GM19099 (cell line): ENCODE results near the gene UBAP2.

ENCODE experiments used
- POLR2A ChIP-seq: IDR thresholded peaks from 3 replicates; pipeline ENCODE4 v1.6.1; 2011; ENCODE audit warnings: low read depth; ENCODE audit not compliant: insufficient read length; ENCODE audit errors: extremely low read depth

The UBAP2 gene

DNA sequence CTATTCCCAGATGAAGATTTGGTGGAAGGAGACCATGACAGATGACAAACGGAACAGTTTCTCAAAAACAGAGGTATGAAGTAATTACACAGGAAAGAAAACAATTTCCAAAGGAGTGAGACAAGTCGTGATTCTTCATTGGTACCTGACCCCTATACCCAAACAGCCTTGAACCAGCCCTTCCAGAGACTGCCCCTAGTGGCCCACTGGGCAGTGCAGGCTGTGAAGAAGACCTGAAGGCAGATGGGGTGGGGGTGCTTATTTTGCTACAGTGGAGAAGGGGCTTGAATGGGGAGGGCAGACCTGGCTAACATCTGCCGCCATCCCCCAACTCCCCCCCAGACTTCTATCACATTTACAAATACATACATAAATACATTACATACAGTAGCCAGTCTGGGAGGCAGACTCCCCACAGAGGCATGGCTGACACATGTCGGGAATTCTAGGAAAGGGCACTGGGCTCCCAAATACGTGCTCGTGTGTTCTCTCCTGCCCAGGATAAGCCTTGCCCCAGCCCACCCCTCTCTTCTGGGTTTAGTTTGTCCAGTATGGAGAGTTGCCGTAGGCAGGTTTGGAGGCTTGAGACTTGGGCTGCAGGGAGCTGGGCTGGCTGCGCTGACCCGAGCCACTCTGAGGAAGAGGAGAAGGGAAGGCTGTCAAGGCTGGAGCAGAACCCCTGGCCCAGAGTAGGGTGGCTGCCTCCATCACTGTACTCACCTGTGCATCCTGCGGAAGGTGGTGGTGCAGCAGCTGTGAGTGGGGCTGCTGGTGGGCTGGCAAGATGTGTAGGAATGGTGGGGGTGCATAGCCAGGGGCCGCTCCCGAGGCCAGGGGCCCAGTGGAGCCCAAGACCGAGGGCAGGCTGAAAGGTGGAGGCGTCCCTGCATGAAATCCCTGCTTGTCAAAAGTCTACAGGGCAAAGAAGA lies 126.5 kb downstream of the UBAP2 start:
- TF ChIP-seq POLR2A: peak; percentile 33

DNA sequence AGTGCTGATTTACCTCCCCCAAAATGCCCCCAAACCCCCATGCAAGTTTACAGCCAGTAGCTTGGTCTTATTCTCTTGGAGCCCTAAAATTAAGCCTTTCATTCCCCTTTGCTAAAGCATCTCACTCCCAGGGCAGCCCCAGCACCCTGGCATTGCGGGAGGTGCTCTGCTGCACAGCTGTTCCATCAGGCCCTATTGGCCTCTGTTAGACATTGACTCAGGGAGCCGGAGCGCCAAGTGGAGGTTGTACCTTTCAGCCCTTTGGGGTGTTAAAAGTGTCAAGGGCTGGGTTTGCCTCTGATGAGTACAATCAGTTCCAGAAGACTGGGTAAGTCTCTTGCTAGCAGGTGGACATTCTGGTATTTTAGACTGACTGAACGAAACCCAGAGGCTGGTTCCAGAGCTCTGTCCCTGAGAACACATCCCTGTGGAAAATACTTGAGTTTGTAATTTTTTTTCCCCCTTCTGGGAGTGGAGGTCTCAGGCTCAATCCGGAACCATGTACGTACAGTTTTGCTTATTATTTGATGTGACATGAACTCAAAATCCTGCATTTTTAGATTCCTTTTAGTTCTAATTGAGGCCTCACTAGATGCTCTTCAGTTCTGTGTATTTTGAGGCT lies 129.3 kb downstream of the UBAP2 start:
- TF ChIP-seq POLR2A: no peak

DNA sequence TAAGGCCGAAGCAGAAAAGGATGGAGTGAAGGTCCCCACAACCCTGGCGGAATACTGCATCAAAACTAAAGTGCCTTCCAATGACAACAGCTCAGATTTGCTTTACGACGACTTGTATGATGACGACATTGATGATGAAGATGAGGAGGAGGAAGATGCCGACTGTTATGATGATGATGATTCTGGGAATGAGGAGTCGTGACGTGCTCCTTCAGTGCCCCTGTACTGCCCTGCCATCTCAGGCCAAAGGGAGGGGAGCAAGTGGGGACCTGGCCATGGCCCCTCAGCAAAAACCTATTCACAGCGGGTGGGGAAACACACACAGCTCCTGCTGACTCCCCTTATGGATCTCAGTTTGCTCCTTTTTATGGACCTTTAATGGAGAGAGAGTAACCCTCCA lies 131.7 kb downstream of the UBAP2 start:
- TF ChIP-seq POLR2A: peak; percentile 1

DNA sequence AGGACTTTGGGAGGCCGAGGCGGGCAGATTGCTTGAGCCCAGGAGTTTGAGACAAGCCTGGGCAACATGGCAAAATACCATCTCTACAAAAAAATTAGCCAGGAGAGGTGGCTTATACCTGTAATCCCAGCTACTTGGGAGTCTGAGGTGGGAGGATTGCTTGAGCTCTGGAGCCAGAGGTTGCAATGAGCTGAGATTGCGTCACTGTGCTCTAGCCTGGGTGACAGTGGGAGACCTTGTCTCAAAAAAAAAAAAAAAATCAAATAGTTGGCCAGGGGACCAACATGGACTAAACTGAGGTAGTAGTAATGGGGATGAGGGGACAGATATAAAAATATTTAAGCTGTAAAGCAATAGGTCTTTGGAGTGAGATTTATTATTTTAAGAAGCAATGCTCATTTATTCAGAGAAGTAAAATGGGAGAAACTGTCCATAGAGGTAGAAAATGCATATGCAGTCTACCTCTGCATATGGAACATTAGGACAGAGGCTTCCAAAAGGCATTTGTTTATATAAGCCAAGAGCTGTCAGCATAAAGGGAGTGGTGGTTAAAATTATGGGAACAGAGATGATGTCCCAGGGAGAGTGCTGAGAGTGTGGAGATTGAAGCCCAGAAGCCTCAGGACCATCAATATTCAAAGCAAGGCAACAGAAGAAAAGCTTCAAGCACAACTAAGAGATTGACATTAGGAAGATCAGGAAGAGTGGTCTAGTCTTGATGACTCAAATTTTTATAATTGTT lies 133.6 kb downstream of the UBAP2 start:
- TF ChIP-seq POLR2A: no peak

DNA sequence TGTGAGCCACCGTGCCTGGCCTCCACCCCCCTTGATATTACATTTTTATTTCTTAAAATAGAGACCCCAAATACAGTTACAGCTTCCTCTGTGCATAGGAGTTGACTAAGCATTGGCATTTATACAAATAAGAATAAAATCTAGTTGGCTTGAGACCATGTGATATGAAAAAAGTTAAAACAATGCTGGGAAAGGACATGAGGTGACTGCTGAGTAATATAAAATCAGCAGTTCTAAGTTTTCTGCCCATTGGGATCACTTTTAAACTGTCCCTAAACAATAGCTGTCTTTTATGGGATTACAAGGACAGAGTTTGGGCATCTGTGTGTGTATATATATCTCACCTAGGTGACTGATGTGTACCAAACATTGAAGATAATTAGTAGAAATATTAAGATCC lies 135.1 kb downstream of the UBAP2 start:
- TF ChIP-seq POLR2A: no peak

DNA sequence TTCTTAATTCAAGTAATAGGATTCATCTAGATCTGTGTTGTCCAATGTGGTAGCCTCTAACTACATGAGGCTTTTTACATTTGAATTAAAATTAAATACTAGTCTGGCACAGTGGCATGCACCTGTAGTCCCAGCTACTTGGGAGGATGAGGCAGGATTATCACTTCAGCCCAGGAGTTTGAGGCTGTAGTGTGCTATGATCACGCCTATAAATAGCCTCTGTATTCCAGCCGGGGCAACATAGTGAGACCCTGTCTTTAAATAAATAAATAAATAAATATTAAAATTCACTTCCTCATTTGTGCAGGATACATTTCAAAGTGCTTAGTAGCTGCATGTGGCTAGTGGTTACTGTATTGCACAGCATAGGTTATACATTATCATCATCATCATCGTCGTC lies 139.9 kb downstream of the UBAP2 start:
- TF ChIP-seq POLR2A: no peak

DNA sequence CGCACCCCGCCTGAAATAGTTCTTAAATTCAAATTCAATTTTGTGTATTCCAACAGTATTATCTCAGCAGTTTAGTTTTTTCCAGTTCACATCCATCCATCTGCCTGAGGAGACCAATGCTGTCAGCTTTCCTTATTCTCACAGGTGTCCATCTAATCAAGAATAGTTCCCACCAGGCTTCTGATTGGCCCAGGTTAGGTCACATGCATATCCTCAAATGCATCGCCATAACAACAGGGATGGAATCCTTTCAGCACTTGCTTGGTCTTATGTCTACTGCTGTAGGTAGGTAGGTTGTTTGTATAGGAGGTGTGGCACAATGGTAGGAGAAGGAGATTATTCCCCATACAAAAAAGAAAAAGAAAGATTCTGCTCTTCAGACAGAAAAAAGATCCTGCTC lies 140.6 kb downstream of the UBAP2 start:
- TF ChIP-seq POLR2A: no peak

DNA sequence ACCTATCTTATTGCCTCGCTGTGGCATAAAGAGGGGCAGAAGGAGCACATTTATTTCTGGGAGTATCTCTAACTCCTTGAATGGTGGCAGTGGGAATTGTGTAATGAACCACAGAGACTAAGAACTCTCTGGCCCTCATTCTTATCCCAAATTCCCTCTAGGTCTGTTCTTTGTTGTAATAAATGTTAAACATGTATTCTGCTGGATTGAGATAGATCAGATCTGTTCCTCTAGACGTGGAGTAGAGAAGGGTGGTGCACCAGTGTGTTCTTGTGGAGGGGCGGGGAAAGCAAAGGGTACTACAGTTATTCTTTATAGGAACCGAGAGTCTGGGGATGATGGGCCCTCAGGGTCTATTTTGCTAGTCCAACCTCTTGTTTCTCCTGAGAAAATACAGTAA lies 141.3 kb downstream of the UBAP2 start:
- no peak for TF ChIP-seq POLR2A

DNA sequence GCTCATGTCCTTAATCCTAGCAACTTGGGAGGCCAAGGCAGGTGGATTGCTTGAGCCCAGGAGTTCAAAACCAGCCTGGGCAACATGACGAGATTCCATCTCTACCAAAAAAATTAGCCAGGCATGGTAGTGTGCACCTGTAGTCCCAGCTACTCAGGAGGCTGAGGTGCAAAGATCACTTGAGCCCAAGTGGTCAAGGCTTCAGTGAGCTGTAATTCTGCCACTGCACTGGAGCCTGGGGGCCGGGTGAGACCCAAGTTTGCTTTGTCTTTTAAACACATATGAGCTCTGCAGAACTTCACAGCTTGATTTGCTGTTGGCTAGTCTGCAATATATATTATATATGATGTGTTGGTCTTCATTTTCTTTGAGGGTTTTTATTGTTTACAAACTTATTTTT lies 141.9 kb downstream of the UBAP2 start:
- TF ChIP-seq POLR2A: no peak

DNA sequence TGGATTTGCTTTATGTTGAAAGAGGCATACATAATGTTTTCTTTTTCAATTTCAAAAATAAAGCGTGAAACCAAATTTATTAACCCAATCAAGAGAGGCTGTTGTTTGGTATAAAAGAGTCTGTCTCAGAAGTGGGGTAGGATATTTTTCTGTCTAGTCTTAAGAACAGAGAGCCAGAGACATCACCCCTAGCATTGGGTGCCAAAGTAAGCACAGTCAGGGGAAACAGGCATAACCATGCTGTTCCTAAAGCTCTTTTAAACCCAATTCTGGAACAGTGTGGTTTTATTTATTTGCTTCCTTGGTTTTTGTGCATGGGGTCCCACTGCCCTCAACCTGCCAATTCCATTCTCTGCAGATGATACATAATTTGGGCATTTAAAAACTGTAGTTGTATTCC lies 143.6 kb downstream of the UBAP2 start:
- TF ChIP-seq POLR2A: no peak

DNA sequence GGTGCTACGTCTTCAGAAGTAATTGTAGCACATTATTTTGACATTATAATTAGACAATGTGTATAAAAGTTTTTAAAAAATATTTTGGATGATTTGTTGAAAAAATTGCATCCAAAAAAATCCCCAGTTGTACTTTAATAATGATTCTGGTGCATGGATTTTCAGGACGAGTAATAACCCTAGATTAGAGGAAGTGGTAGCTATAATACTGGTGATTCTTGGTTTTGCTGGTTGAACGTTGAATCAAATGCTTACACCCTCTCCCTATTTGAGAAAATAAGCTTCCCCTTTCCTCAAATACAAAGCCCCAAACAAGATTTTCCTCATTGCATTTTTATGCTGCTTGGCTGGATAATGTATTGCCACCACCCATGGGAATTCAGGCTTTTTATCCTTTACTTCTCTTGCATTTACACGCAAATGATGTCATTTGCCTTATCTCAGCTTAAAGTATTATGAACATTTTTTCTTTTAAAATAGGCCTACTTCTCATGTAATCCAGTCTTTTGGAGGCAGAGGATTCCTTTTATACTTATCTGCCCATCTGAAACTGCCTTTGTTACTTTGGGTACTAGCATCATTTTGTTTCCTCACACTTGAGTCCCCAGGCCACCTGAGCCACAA lies 145.4 kb downstream of the UBAP2 start:
- TF ChIP-seq POLR2A: no peak

DNA sequence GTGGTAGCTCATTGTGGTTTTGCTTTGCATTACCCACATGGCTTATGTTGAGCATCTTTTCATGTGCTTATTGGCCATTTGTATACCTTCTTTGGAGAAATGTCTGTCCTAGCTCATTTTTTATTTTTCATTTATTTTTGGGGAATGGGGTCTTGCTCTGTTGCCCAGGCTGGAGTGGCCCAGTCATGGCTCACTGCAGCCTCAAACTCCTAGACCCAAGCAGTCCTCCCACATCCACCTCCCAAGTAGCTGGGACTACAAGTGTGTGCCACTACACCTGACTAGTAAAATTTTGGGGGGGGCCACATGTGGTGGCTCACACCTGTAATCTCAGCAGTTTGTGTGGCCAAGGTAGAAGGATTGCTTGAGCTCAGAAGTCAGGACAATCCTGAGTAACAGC lies 154.4 kb downstream of the UBAP2 start:
- no peak for TF ChIP-seq POLR2A

DNA sequence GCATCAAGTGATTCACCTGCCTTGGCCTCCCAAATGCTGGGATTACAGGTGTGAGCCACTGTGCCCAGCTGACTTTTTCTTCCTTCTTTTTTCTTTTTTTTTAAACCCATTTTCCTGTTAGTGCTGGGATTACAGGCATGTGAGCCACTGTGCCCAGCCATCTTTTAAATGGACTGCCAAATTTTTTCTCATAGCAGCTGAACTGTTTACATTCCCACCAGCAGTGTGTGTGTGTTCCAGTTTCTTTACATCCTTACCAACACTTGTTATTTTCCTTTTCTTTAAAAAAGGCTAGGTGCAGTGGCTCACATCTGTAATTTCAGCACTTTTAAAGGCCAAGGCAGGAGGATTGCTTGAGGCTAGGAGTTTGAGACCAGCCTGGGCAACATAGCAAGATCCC lies 154.8 kb downstream of the UBAP2 start:
- TF ChIP-seq POLR2A: no peak

DNA sequence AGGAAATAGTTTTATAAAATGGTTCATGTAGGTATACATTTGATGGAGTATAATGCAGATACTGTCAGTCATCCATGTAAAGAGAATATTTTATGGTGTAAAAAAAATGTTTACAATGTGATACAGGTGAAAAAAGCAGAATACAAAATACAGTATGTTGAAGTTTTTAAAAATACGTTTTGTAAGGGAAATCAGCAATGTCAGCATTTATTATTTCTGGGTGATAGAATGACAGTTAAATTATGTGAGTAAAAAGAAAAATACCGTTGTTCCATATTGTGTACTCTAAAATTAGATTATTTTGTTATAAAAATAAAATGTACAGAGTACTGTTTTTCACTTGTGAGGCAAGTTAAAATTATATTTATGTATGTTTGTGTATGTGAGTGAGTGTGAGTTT lies 162.7 kb downstream of the UBAP2 start:
- TF ChIP-seq POLR2A: no peak

DNA sequence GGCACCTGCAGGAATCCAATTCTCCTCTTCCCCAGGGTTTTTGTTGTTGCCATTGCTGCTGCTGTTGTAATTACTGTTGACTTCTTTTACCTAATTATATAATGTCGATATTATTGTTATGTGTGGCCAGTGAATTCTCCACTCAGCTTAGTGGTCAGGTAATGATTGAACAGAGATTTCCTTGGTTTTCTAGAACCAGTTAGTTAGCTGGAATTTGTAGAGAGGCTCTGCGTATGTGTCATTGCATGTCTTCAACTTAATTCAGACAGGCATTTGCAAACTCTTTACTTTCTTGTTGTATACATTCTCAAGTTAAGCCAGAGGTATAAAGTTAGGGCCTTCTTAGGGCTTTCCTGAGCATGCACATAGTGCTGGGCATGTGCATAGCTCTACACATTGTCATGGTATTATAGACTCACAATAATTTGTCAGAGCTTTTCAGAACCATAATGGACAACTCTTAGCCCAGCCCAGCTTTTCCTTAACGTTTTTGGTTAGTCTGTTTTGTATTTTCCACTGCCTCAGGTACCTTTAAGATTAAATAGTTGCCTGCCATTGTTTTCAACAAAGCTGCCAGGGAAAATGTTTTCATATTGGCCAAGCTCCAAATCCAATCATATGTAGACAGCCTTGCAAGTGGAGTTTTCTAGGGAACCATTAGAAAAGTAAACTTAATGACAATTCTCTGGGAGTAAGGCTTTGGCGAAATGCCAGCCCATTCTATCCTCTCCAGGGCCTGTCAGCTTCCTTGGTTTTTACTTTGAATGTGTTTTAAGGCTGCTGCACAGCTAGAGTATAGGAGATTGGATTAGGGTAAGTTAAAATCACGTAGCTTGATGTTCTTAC lies 163.6 kb downstream of the UBAP2 start:
- TF ChIP-seq POLR2A: no peak

DNA sequence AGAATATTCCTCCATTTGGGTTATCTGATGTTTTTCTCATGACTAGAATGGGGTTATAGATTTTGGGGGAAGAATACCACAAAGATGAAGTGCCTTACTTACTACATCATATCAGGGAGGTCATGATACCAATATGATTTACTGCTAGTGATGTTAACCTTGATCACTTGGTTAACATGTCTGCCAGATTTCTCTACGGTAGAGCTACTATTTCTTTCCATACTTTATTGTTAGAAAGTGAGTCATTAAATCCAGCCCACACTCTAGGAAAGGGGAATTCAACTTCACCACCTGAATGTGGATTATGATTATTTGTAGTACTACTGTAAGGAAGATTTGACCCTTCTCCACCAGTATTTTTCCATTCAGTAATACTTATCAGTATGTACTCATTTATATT lies 167.1 kb downstream of the UBAP2 start:
- no peak for TF ChIP-seq POLR2A
